Chondrocyte (in vitro differentiated cells): Measurements from ENCODE around the gene LZTS2. TPM values are rescaled to one million over a fixed set of nuclear protein-coding genes. Genes with fewer than 3 reads are reported as not detected.
A peak's percentile ranks its signal among the peaks of the same experiment; 100 is the strongest.

Experiments
- DNase-seq: peaks from one replicate; pipeline ENCODE4 v3.0.0; 2021; ENCODE audit warnings: mixed read lengths, low spot score
- H3K27ac Mint-ChIP-seq: one replicate; pipeline ENCODE4 v1.8.0; 2021; ENCODE audit warnings: mild to moderate bottlenecking, moderate library complexity, mixed read lengths; ENCODE audit not compliant: unreplicated experiment
- H3K27me3 Mint-ChIP-seq: 2 replicates; pipeline ENCODE4 v1.8.0; 2021; ENCODE audit warnings: low read depth, mixed read lengths
- H3K36me3 Mint-ChIP-seq: 2 replicates; pipeline ENCODE4 v1.8.0; 2021; ENCODE audit warnings: low read depth, mixed read lengths
- H3K4me1 Mint-ChIP-seq: 2 replicates; pipeline ENCODE4 v1.8.0; 2021; ENCODE audit warnings: low read depth, mild to moderate bottlenecking, mixed read lengths
- H3K4me3 Mint-ChIP-seq: one replicate; pipeline ENCODE4 v1.8.0; 2021; ENCODE audit warnings: mild to moderate bottlenecking, moderate library complexity, mixed read lengths; ENCODE audit not compliant: unreplicated experiment
- H3K9me3 Mint-ChIP-seq: 2 replicates; pipeline ENCODE4 v1.8.0; 2021; ENCODE audit warnings: low read depth, mixed read lengths
- total RNA-seq: library from RNA; stranded (reverse); gene quantifications from 3 replicates; pipeline ENCODE4 v1.2.1, GENCODE V29; 2021
- TF ChIP-seq, protein P1 (sequence below): fragments of 200-600 bp; sonication (generic); IDR thresholded peaks from 2 replicates; pipeline ENCODE4 v1.5.0; 2021; ENCODE audit warnings: antibody characterized with exemption, mild to moderate bottlenecking, moderate library complexity

LZTS2 gene
- total RNA-seq, 1 donor from 2014 or later: 79.4 TPM

DNA sequence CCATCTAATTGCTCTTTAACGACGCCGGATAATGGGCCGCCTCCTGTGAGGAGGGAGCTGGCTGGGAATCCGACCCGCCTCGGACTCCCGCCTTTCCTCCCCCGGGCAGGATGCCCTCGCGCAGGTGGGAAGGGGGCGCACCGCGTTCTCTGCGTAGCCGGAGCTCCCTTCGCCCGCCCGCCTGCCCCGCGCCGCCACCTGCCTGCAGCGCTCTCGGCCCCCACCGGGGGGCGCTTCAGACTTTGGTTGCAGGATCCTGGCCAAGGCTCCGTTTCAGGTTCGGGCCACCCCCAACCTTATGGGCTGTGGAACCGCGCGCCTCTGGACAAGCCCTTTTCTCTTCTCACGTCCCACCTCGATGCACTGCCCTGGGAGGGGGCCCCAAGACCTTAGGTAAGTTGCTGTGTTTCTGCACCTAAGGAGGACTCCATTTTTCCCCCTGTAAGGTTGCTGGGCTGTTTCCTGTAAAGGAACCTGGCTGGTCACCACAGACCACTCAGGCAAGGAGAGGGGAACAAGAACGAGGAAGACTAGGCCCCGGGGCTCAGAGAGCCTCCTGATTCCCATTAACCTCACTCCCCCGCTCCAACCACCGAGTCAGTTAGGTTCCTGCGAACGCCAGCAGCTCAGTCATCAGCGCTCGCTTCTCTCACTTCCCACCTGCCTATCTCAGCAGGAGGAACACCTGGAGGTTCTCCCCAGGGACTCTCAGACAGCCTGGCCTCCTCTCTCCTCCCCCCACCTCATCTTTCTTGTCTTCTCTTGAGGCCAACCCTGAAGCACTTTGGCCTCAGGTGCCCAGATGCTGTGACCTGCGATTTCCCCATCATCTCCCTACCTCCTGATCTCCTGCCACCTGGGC, 50.8 kb downstream of the LZTS2 start:
- DNase-seq: no peak
- Mint-ChIP-seq H3K4me3 (no peak overlapping the region), H3K27ac (no peak overlapping the region), H3K36me3 (no peaks in the 10 kb centered on the region), H3K9me3 (no peaks in the 10 kb centered on the region), H3K27me3 (peaks cover 33% of the 10 kb centered on the region), H3K4me1 (peaks cover 15% of the 10 kb centered on the region)
- TF ChIP-seq, protein P1, sequence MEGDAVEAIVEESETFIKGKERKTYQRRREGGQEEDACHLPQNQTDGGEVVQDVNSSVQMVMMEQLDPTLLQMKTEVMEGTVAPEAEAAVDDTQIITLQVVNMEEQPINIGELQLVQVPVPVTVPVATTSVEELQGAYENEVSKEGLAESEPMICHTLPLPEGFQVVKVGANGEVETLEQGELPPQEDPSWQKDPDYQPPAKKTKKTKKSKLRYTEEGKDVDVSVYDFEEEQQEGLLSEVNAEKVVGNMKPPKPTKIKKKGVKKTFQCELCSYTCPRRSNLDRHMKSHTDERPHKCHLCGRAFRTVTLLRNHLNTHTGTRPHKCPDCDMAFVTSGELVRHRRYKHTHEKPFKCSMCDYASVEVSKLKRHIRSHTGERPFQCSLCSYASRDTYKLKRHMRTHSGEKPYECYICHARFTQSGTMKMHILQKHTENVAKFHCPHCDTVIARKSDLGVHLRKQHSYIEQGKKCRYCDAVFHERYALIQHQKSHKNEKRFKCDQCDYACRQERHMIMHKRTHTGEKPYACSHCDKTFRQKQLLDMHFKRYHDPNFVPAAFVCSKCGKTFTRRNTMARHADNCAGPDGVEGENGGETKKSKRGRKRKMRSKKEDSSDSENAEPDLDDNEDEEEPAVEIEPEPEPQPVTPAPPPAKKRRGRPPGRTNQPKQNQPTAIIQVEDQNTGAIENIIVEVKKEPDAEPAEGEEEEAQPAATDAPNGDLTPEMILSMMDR: peak; percentile 89

DNA sequence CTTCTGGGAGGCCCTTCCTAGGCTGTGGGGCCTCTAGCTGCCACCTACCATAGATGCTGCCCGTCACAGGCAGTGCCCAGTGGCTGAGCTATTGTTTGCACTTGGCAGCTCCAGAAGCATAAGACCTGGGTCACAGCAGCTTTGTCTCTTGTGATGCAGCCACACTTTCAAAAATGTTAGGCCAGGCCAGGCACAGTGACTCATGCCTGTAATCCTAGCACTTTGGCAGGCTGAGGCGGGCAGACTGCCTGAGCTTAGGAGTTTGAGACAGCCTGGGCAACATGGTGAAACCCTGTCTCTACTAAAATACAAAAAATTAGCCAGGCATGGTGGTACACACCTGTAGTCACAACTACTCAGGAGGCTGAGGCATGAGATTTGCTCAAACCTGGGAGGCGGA, 52.7 kb downstream of the LZTS2 start:
- H3K27ac Mint-ChIP-seq: peak overlapping the region; percentile 75
- H3K4me3 Mint-ChIP-seq: no peak overlapping the region
- H3K9me3 Mint-ChIP-seq: no peaks in the 10 kb centered on the region
- DNase-seq: no peak
- TF ChIP-seq, protein P1: no peak
- H3K27me3 Mint-ChIP-seq: peaks cover 23% of the 10 kb centered on the region
- peaks cover 1% of the 10 kb centered on the region for H3K36me3 Mint-ChIP-seq
- peaks cover 15% of the 10 kb centered on the region for H3K4me1 Mint-ChIP-seq

DNA sequence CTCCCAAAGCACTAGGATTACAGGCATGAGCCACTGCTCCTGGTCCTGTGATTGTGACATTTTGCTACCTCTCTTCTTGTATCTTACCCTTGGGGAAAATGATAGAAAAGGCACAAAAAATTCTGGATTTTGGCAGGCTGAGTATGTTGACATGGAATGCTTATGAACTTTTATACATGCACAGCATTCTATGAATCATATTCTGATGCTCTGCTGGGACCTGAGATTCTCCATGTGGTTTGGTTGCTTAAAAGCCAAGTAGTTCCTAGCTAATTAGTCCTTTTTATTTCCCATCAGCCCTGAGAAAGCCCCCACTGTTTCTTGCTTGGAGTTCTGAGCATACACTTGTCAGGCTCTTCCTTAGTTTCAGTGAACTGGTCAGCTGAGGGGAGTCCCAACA, 53.9 kb downstream of the LZTS2 start:
- no peaks in the 10 kb centered on the region for H3K9me3 Mint-ChIP-seq
- peaks cover 1% of the 10 kb centered on the region for H3K36me3 Mint-ChIP-seq
- no peak for DNase-seq
- H3K27ac Mint-ChIP-seq: peak overlapping the region; percentile 54
- no peak overlapping the region for H3K4me3 Mint-ChIP-seq
- TF ChIP-seq, protein P1: no peak
- H3K4me1 Mint-ChIP-seq: peaks cover 15% of the 10 kb centered on the region
- peaks cover 18% of the 10 kb centered on the region for H3K27me3 Mint-ChIP-seq

DNA sequence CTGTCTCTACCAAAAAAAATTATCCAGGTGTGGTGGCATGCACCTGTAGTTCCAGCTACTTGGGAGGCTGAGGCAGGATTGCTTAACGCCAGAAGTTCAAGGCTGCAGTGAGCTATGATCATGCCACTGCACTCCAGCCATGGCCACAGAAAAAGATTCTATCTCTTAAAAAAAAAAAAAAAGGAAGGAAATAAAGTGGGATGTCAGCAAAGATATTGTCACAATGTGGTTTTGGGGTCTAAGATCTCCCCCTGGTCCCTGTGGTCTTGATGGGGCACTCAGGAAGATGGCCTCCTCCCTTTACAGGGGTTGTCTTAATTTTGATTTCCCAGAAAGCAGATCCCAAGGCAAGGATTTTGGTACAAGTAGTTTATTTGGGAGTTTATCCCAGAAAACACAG, 54.7 kb downstream of the LZTS2 start:
- peaks cover 16% of the 10 kb centered on the region for H3K4me1 Mint-ChIP-seq
- TF ChIP-seq, protein P1: no peak
- H3K36me3 Mint-ChIP-seq: peaks cover 1% of the 10 kb centered on the region
- H3K27me3 Mint-ChIP-seq: peaks cover 10% of the 10 kb centered on the region
- no peak for DNase-seq
- no peaks in the 10 kb centered on the region for H3K9me3 Mint-ChIP-seq
- no peak overlapping the region for H3K27ac Mint-ChIP-seq
- H3K4me3 Mint-ChIP-seq: no peak overlapping the region

DNA sequence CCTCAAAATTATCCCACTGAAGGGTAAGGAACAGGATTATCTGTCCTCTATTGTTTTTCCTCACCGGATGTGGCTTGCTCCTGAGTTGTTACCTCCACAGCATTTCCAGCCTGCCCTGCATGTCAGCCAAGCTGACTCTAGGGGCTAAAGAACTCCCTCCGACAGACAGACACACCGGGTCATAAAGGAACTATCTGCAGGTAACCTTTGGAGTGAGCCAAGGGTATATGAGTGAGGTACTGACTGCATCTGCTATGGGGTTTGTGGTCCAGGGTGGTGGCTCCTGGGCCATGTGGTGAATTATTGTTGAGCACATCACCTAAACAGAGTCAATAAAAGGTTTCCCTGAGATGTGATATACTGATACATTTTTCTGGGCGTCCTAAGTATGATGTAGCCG, 55.3 kb downstream of the LZTS2 start:
- no peak overlapping the region for H3K27ac Mint-ChIP-seq
- TF ChIP-seq, protein P1: no peak
- no peak overlapping the region for H3K4me3 Mint-ChIP-seq

More for the DNA sequence above, 55.3 kb downstream of the LZTS2 start:
- Mint-ChIP-seq H3K27me3 (peaks cover 6% of the 10 kb centered on the region), H3K9me3 (no peaks in the 10 kb centered on the region), H3K36me3 (peaks cover 1% of the 10 kb centered on the region), H3K4me1 (peaks cover 22% of the 10 kb centered on the region)
- no peak for DNase-seq
